ENCODE results near the gene KRT14. TPM values are rescaled to one million over a fixed set of nuclear protein-coding genes. Genes with fewer than 3 reads are reported as not detected.
"Not testable (repeated sequence)": the region's sequence is repeated elsewhere in the genome, so short reads cannot be mapped to it uniquely, and the experiment has no call there.

KRT14 gene
- total RNA-seq, 1 donor from 2014 or later = 0.19 TPM

GRCh38 chr17:41546819-41547218 is 39.9 kb downstream of the KRT14 start:
- Mint-ChIP-seq H3K27me3 (no peaks in the 10 kb centered on the region), H3K4me3 (peak overlapping the region; percentile 67), H3K9me3 (peaks cover 5% of the 10 kb centered on the region), H3K36me3 (no peaks in the 10 kb centered on the region), H3K4me1 (ENCODE audit: unreplicated experiment) (peaks cover 40% of the 10 kb centered on the region), H3K27ac (peak overlapping the region; percentile 97)
- TF ChIP-seq CTCF (conservative IDR thresholded peaks at IDR 0.05) = no peak
- DNase-seq (ENCODE audit: extremely low spot score, unreplicated experiment) = no peak

DNA sequence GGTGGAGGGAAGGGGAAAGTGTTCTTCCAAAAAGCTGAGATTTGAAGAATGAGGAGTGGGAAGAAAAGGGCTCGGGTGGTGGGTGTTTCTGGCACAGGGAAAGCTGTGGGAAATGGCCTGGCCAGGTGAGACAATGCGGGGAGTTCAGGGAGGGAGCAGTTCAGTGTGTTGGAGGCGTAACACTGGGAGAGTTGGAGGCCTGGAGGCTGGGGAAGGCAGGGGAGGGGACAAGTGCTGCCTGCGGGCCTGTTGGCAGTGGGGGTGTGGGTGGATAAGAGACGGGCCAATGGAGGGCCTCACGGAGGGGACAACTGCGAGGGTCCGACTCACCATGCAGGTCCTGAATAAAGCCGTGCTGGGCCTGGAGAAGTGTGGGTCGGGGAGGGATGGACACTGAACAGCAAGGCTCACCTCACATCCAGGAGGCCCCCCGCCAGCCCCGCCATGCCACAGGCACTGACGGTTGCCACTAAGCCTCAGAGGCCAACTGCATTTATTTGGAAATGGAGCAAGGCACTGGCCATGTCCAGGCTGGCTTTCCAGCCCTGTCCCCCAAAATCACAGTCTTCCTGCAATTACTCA is 40.8 kb downstream of the KRT14 start:
- Mint-ChIP-seq H3K36me3 (no peaks in the 10 kb centered on the region), H3K27me3 (no peaks in the 10 kb centered on the region), H3K4me3 (no peak overlapping the region), H3K27ac (peak overlapping the region; percentile 76), H3K4me1 (ENCODE audit: unreplicated experiment) (peaks cover 44% of the 10 kb centered on the region), H3K9me3 (peaks cover 5% of the 10 kb centered on the region)
- TF ChIP-seq CTCF (conservative IDR thresholded peaks at IDR 0.05) = no peak
- no peak for DNase-seq (ENCODE audit: extremely low spot score, unreplicated experiment)

DNA sequence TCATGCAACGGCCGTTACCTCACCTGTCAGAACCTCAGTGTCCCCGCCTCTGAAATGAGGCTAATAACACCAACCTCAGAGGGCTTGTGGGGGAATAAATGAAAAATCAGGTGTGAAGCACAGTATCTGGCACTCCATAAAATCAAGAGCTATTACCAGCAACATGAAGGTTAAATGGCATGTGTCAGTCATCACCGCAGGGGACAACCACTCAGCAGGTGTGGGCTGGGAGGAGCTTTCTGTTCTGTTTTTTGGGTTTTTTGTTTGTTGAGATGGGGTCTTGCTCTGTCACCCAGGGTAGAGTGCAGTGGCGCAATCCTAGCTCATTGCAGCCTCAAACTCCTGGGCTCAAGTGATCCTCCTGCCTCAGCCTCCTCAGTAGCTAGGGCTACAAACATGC is 41.8 kb downstream of the KRT14 start:
- Mint-ChIP-seq H3K4me3 (peak overlapping the region; percentile 77), H3K27ac (peak overlapping the region; percentile 88), H3K27me3 (no peaks in the 10 kb centered on the region), H3K36me3 (no peaks in the 10 kb centered on the region), H3K9me3 (peaks cover 5% of the 10 kb centered on the region), H3K4me1 (ENCODE audit: unreplicated experiment) (peaks cover 44% of the 10 kb centered on the region)
- no peak for TF ChIP-seq CTCF (conservative IDR thresholded peaks at IDR 0.05)
- DNase-seq (ENCODE audit: extremely low spot score, unreplicated experiment) = no peak

DNA sequence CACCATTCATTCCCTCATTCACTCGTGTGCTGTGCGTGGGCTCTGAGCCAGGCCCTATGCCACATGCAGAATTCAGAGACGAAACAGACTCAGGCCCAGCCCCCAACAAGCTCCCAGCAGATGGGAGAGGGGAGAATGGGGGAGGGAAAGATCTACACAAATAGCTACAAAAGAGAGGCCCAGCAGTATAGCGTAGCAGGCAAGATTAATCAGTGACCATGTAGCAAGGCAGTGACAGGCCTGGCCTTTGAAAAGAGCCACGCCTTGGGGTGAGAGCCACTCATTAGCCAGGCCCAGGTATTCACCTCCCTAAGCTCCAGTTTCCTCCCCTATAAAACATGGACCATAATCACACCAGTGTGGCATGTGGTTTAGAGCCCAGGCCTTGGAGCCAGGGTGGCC is 42.2 kb downstream of the KRT14 start:
- Mint-ChIP-seq H3K4me3 (peak overlapping the region; percentile 77), H3K27me3 (no peaks in the 10 kb centered on the region), H3K27ac (peak overlapping the region; percentile 88), H3K9me3 (peaks cover 5% of the 10 kb centered on the region), H3K36me3 (no peaks in the 10 kb centered on the region), H3K4me1 (ENCODE audit: unreplicated experiment) (peaks cover 42% of the 10 kb centered on the region)
- DNase-seq (ENCODE audit: extremely low spot score, unreplicated experiment) = no peak
- TF ChIP-seq CTCF (conservative IDR thresholded peaks at IDR 0.05) = no peak

- not testable (repeated sequence) for DNase-seq (ENCODE audit: extremely low spot score, unreplicated experiment); H3K4me3 Mint-ChIP-seq
- peaks cover 38% of the 10 kb centered on the region for H3K4me1 Mint-ChIP-seq (ENCODE audit: unreplicated experiment)
Measured at GRCh38 chr17:41542786-41543185, 43.9 kb downstream of the KRT14 start.

GRCh38 chr17:41542357-41542756 is 44.3 kb downstream of the KRT14 start:
- DNase-seq (ENCODE audit: extremely low spot score, unreplicated experiment) = no peak
- Mint-ChIP-seq H3K4me3 (no peak overlapping the region), H3K27ac (peak overlapping the region; percentile 50), H3K36me3 (no peaks in the 10 kb centered on the region), H3K27me3 (no peaks in the 10 kb centered on the region), H3K9me3 (peaks cover 5% of the 10 kb centered on the region), H3K4me1 (ENCODE audit: unreplicated experiment) (peaks cover 40% of the 10 kb centered on the region)
- TF ChIP-seq CTCF (conservative IDR thresholded peaks at IDR 0.05) = no peak

More at GRCh38 chr17:41542786-41543185, 43.9 kb downstream of the KRT14 start:
- not testable (repeated sequence) for H3K27me3 Mint-ChIP-seq, H3K36me3 Mint-ChIP-seq, H3K27ac Mint-ChIP-seq, H3K9me3 Mint-ChIP-seq

All from type B pancreatic cell (in vitro differentiated cells).